Panc1 (cell line): ENCODE results near the gene DENND4B. TPM values are rescaled to one million over a fixed set of nuclear protein-coding genes. Genes with fewer than 3 reads are reported as not detected.
"Not testable (repeated sequence)": the region's sequence is repeated elsewhere in the genome, so short reads cannot be mapped to it uniquely, and the experiment has no call there.

ENCODE experiments used
- ATAC-seq: fragments of 200-7000 bp; cut with Tn5 transposase; 2 replicates; pipeline ENCODE4 v1.9.1; 2020; ENCODE audit warnings: mild to moderate bottlenecking, moderate library complexity
- BruUV-seq: library from RNA; stranded (reverse); fragments of 400-500 nt; replicated peaks from 2 replicates; lab custom pipeline; 2021; lab: Mats Ljungman, UMichigan
- CTCF ChIA-PET: fragments of 300-600 bp; sonication (Branson Sonifier 250); formaldehyde crosslinking; loops from one replicate; lab custom pipeline; 2022; ENCODE audit warnings: antibody characterized with exemption; lab: Charles Lee
- POLR2A ChIA-PET: fragments of 300-600 bp; sonication (Branson Sonifier 250); formaldehyde crosslinking; loops from one replicate; lab custom pipeline; 2022; ENCODE audit warnings: antibody characterized with exemption; lab: Charles Lee
- DNase-seq: peaks from one replicate; pipeline ENCODE4 v3.0.0-alpha.2; 2010; ENCODE audit warnings: low read depth, low spot score
- H3K27ac ChIP-seq: 2 replicates; pipeline ENCODE4 v1.5.1; 2011; ENCODE audit warnings: mild to moderate bottlenecking, low read length, inconsistent platforms
- H3K27me3 ChIP-seq: fragments of 200-500 bp; sonication (Bioruptor generic); 2 replicates; pipeline ENCODE4 v1.6.0; 2014; ENCODE audit warnings: low read length, inconsistent platforms; ENCODE audit not compliant: control insufficient read depth, insufficient read depth
- H3K36me3 ChIP-seq: fragments of 200-500 bp; sonication (Bioruptor generic); 2 replicates; pipeline ENCODE4 v1.5.1; 2014; ENCODE audit warnings: inconsistent platforms, mild to moderate bottlenecking, low read length, moderate library complexity; ENCODE audit not compliant: control insufficient read depth, insufficient read depth
- H3K4me1 ChIP-seq: 2 replicates; pipeline ENCODE4 v1.5.1; 2011; ENCODE audit warnings: inconsistent platforms, mild to moderate bottlenecking, low read length, moderate library complexity; ENCODE audit not compliant: control insufficient read depth, insufficient read depth
- H3K4me3 ChIP-seq, 2 experiments: 2 replicates each; pipeline ENCODE4 v1.5.1; 2011 to 2012; ENCODE audit warnings: low read depth in 2 of 2, low read length in 2 of 2, mild to moderate bottlenecking in 2 of 2, inconsistent platforms in 1 of 2, moderate library complexity in 1 of 2
- H3K9me3 ChIP-seq: fragments of 200-500 bp; sonication (Bioruptor generic); 2 replicates; pipeline ENCODE4 v1.5.1; 2014; ENCODE audit warnings: low read depth, mild to moderate bottlenecking, inconsistent platforms, low read length, moderate library complexity; ENCODE audit not compliant: control insufficient read depth, insufficient read depth
- POLR2AphosphoS5 ChIP-seq: IDR thresholded peaks from 2 replicates; pipeline ENCODE4 v1.6.1; 2012; ENCODE audit warnings: mild to moderate bottlenecking, low read depth, low read length, moderate library complexity
- REST ChIP-seq, 2 experiments: IDR thresholded peaks; 2 replicates each; pipeline ENCODE4 v1.6.1; 2011 to 2012; ENCODE audit warnings: low read depth in 2 of 2, control low read depth in 1 of 2, low read length in 1 of 2, mild to moderate bottlenecking in 1 of 2, moderate library complexity in 1 of 2; ENCODE audit not compliant: insufficient read depth in 1 of 2
- SIN3A ChIP-seq: IDR thresholded peaks from 2 replicates; pipeline ENCODE4 v1.6.1; 2012; ENCODE audit warnings: low read depth, mild to moderate bottlenecking, low read length, moderate library complexity, borderline replicate concordance; ENCODE audit not compliant: insufficient read depth
- TCF7L2 ChIP-seq: IDR thresholded peaks from 2 replicates; pipeline ENCODE4 v1.6.1; 2011; ENCODE audit warnings: mild to moderate bottlenecking, low read depth, low read length, inconsistent platforms
- in situ Hi-C: cut with HindIII; loops from 2 replicates; pipeline ENCODE4 v1.10.0; 2016; ENCODE audit warnings: low sequenced_read_pairs, low pct_unique_long_range_greater_than_20kb
- intact Hi-C: fragments of 100-400 bp; cut with micrococcal nuclease; formaldehyde crosslinking; loops from one replicate; pipeline ENCODE4 v1.10.0; 2022; ENCODE audit not compliant: unreplicated experiment
- total RNA-seq: library from RNA; stranded (reverse); gene quantifications from one replicate; pipeline ENCODE4 v1.2.1, GENCODE V29; 2021; ENCODE audit not compliant: unreplicated experiment
- TF ChIP-seq, protein P1 (sequence below): fragments of 450-650 bp; IDR thresholded peaks from 2 replicates; pipeline ENCODE4 v1.5.1; 2017; ENCODE audit warnings: mild to moderate bottlenecking

The DENND4B gene
- total RNA-seq, 1 experiment from 2014 or later = 56.2 TPM

GRCh38 chr1:153912349-153912748 is 34.2 kb downstream of the DENND4B start:
- ChIA-PET CTCF (no interaction called here), POLR2A (no interaction called here)
- TF ChIP-seq, protein P1, sequence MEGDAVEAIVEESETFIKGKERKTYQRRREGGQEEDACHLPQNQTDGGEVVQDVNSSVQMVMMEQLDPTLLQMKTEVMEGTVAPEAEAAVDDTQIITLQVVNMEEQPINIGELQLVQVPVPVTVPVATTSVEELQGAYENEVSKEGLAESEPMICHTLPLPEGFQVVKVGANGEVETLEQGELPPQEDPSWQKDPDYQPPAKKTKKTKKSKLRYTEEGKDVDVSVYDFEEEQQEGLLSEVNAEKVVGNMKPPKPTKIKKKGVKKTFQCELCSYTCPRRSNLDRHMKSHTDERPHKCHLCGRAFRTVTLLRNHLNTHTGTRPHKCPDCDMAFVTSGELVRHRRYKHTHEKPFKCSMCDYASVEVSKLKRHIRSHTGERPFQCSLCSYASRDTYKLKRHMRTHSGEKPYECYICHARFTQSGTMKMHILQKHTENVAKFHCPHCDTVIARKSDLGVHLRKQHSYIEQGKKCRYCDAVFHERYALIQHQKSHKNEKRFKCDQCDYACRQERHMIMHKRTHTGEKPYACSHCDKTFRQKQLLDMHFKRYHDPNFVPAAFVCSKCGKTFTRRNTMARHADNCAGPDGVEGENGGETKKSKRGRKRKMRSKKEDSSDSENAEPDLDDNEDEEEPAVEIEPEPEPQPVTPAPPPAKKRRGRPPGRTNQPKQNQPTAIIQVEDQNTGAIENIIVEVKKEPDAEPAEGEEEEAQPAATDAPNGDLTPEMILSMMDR = no peak
- TF ChIP-seq REST (IDR thresholded peaks at IDR 0.05; ENCODE audit: insufficient read depth in 1 of 2, low read depth in 2 of 2, low read length in 1 of 2) = no peak
- no peak for TF ChIP-seq TCF7L2
- TF ChIP-seq POLR2AphosphoS5 = no peak
- no peak for TF ChIP-seq SIN3A
- H3K27me3 ChIP-seq = no peaks in the 10 kb centered on the region
- H3K36me3 ChIP-seq = no peaks in the 10 kb centered on the region
- in situ Hi-C loops (no loop called here), intact Hi-C loops (no loop called here)
- BruUV-seq = no TSS peak
- H3K4me3 ChIP-seq = no peak overlapping the region
- no peak for DNase-seq
- H3K27ac ChIP-seq = no peak overlapping the region
- no peaks in the 10 kb centered on the region for H3K4me1 ChIP-seq
- ATAC-seq = no peak
- no peaks in the 10 kb centered on the region for H3K9me3 ChIP-seq

- DNase-seq, H3K36me3 ChIP-seq, H3K4me3 ChIP-seq, BruUV-seq, H3K4me1 ChIP-seq, H3K9me3 ChIP-seq, ATAC-seq, H3K27ac ChIP-seq, H3K27me3 ChIP-seq, in situ Hi-C loops, intact Hi-C loops, POLR2A ChIA-PET, CTCF ChIA-PET: not testable (repeated sequence)
Observed at GRCh38 chr1:153910560-153910959, 36.0 kb downstream of the DENND4B start.

GRCh38 chr1:153908071-153908470 is 38.4 kb downstream of the DENND4B start:
- POLR2A ChIA-PET = no interaction called here
- no peaks in the 10 kb centered on the region for H3K36me3 ChIP-seq
- CTCF ChIA-PET = no interaction called here
- in situ Hi-C loops (no loop called here), intact Hi-C loops (no loop called here)
- no peaks in the 10 kb centered on the region for H3K4me1 ChIP-seq
- no peak overlapping the region for H3K4me3 ChIP-seq
- ATAC-seq (no peak), DNase-seq (no peak)
- no peak overlapping the region for H3K27ac ChIP-seq
- H3K27me3 ChIP-seq = no peaks in the 10 kb centered on the region
- TF ChIP-seq SIN3A (no peak), POLR2AphosphoS5 (no peak), TCF7L2 (no peak), REST (IDR thresholded peaks at IDR 0.05; ENCODE audit: insufficient read depth in 1 of 2, low read depth in 2 of 2, low read length in 1 of 2) (no peak)
- TF ChIP-seq, protein P1 = no peak
- no TSS peak for BruUV-seq
- H3K9me3 ChIP-seq = no peaks in the 10 kb centered on the region
